ENCODE measurements around the gene ZNF217.
"Not testable (repeated sequence)": the region's sequence is repeated elsewhere in the genome, so short reads cannot be mapped to it uniquely, and the experiment has no call there.

ZNF217 gene

DNA sequence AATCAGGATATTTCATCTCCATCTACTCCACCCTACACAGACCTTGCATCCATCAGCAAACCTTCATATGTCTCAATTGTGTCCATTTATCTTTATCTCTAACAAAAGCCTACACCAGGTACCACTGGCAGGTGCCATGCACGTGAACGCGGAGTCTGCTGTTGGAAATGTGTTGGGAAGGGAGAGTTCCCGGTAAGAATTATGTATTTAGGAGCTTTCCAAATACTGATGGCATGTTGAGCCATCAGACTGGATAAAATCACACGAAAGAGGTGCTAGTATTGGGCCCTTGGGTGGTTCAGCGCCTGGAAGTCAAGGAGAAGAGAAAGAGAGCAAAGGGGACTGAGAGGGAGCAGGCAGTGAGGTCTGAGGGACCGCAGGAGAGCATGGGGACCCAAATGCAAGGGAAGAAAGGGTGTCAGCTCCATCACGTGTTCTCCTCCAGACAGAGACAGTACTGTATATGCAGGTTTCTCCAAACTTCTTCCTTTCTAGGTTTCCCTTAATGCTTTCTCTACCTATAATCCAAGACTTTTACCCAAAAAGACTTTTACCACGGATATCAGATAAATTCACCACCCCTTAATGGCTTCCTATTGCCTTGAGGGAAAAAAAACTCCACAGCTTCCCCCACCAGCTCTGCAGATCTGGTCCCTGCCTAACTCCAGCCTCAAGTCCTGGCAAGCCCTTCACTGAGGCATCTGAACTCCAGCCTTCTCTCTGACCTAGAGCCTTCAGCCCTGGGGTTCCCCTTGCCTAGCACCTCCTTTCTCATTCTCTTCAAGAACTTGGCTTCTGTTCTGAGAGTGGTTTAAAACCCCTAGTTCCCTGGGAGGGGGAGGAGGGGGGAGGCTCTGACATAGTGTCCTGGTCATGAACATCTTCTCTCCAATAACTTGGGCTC is 4.8 kb upstream of the ZNF217 start:
- no peak for DNase-seq (ENCODE audit: low read depth, low spot score)

DNA sequence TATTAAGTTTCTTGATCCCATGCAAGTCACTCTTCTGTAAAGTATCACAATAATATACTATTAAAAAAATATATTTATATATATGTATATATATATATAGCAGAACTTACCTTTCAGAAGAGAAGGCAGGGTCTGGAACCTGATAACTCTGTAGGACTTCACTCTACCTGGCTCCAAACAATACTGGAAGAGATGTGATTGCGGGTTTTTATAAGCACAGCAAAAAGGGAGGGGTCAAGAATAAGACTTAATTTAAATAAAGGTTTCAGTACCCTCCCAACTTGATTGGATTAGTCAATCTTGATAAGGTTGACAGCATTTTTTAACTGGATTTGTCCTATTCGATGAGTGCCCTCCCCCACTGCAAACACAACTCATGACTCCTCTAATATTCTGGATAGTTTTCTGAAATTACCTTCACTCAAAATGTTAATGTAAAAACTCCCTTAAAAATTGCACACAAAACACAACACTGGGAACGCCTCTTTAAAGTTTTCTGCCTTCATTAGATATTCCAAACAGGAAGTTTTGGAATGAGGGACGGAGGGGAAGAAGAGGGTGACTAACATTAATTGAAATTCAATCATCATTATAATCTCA is 4.0 kb upstream of the ZNF217 start:
- DNase-seq (ENCODE audit: low read depth, low spot score) = no peak

DNA sequence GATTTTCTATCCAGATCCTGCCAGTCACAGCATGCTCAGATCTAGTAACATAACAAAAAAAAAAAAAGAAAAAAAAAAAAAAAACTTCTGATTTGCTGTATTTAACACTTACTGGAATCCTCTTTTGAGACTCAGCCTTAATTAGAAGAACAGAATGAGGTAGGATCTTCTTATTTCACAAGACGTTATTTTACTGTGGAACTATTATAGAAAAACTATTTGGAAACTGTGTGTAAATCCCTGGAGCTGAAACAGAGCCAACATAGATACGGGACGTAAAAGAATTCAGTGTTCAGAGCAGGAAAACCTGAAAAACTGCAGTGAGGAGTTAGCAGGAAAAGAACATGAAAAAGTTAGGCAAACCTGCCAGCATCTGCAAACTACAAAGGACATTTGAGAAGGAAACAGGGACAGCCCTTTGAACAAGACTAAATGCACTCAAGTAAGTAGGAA is 3.4 kb upstream of the ZNF217 start:
- DNase-seq (ENCODE audit: low read depth, low spot score) = peak; percentile 41

DNA sequence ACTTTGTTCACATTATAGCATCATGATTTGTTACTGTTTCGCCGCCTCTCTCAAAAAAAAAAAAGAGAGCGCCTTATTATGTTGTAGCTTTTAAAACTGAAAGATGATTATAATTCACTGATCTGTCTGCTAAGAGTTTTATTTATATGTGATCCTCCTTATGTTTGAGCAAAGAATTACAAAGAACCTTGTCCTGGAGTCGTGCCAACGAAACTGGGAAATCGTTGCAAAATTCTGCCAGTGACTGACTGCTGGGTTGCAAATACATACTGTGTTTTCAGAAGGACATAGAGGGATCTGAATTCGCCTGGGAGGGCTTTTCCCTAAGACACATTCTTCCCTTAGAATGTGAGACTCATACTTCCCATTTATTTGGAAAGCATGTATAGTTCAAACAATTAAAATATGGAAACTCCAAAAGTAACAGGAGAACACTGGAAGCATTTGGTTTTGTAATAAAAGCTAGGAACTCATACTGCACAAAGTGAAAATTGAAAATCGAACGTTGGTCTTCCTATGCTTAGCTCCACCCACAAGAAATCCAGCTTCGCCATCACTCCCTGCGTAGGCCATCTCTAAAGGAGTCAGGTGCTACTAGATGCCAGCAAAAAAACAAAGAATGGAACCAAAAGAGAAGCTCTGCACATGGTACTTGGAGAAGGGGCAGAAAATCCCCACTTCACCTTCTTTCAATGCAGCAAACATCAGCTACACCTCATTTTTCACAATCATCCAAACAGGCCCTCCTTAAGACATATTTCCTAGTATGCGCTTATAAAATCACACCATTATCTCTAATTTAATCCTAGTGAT is 2.8 kb upstream of the ZNF217 start:
- not testable (repeated sequence) for DNase-seq (ENCODE audit: low read depth, low spot score)

DNA sequence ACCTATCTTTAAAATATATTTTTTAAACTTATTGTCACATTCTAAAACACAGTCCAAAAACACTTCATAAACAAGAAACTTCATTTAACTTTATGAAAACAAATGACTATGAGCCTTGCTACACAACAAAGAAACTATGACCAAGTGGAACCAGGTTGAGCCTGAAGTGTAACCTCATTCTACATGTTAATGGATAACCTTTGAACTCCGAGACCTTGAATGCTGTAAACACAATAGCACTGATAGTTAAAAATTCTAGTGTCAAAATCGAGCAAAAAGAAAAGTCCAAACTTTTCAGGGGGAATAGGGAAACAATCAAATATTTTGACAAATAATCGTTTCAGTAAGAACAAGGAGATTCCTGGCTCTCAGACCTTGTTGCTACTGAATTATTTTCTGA is 2.1 kb upstream of the ZNF217 start:
- DNase-seq (ENCODE audit: low read depth, low spot score) = not testable (repeated sequence)

DNA sequence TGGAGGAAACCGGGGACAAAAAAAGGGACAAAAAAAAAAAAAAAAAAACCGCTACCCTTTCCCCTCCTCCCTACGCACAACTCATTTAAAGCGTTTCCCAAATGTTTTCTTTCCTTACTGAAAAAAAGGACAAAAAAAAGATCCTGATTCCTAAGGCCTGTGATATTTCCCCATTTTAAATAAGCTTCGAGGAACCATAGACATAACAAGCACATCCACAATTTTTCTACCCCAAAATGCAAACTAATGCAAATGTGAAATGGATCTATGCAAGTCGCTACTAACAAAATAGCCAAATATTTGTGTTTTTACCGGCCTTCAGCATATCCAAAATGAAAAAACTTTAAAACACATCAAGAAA is 1.4 kb upstream of the ZNF217 start:
- DNase-seq (ENCODE audit: low read depth, low spot score) = no peak

DNA sequence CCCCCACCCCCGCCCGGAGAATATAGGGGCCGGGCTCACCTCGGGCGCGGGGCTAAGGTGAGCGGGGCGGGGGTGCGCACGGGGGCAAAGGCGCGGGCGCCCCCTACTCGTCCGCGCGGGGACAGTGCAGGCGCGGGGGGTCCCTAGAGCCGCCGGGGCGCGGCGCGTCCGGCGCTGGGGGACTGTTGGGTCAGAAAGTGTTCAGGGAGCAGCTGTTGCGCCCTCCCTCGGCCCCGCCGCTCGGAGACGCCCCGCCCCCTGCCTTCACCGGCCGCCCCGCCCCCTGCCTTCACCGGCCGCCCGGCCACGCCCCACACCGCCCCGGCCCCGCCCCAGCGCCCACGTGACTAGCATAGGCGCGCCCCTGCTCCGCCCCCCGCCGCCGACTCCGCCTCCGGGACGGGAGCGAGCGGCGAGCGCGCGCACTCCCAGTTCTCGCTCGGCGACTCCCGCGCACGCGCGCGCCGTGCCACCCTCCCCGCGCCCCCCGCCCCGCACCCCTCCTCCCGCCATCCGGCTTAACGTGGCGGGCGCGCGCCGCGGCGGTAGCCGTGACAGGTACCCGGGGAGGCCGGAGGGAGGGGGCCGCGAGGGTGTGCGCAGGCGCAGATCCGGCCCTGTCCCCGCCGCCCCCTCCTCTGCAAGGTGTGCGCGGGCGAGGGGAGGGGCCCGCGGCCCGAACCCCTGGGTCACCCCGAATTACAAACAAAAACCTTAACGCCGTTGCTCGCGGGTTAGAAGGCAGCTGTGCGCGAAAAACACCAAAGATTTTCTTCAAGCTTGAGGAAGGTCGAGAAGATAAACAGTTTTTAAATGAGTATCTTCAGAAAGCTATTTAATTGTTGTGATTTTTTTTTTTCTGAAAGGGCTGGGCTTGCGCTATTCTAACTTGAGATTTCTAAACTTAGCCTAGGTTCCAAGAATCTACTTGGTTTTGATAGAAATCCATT is 704 bp upstream of the ZNF217 start:
- peak; percentile 98 for DNase-seq (ENCODE audit: low read depth, low spot score)

DNA sequence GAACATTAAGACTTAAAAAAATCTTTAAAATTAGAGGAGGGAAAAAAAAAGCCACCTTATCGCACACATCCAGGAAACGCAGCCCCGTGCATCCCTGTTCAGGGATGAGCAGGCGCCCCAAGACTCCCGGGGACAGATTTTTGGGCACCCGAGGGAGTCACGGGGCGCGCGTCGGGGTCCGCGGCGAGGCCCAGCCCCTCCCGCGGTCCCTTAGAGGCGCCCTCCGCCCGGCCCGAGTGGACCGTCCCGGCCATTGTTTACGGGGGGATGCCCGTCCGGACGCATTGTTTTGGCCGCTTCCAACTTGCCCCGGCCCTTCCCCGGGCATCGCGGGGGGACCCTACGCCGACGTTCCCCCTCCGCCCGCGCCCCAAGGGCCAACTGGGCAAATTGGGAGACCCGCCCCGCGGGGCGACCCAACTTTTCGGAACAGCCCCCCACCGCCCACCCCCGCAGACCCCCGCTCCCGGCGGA is 610 bp downstream of the ZNF217 start:
- peak; percentile 60 for DNase-seq (ENCODE audit: low read depth, low spot score)

DNA sequence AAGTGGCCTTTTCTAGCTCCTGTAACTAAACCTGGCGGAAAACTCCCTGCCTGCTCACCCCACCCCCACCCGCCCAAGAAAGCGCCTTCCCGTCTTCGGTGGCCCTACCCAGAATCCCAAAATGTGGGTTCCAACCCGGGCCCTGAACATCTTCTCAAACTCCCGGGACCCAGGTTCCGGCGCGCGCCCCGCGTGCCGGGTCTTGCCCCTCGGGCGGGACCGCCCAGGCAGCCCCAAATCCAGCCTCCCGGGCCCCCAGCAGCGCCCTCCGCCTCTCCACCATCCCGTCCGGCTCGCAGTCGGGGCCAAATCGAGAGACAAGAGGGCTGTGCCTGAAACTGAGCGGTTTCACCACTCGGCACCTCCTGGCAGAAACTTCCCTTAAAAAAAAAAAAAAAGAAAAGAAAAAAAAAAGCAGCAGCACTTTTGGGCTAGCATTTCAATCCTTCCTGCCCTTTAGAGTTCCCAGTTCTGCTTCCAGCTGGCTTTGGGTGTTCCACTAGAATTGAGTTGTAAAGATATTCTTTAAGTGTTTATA is 1.1 kb downstream of the ZNF217 start:
- peak; percentile 76 for DNase-seq (ENCODE audit: low read depth, low spot score)

DNA sequence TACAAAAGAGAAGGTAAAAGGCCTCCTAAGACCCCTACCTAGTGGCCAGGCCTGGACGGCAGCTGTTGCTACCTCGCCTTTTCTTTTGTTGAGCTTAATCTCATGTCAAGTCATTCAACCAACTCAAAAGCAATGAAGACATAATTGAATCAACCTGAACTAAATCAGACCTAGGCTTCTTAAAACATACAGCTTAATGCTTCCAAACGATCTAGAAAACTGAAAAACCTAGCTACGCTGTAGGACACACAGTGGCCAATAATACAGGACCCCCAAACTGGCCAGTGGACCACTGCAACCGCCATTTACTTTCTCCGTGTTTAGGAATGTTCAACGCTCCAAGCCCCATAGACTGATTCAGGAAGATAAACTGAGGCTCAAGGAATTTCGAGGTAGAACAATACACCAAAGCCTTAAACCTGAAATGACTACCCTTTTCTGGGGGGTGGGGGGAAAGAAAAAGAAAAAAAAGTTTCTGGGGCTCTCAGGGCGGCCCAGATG is 1.6 kb downstream of the ZNF217 start:
- peak; percentile 42 for DNase-seq (ENCODE audit: low read depth, low spot score)

DNA sequence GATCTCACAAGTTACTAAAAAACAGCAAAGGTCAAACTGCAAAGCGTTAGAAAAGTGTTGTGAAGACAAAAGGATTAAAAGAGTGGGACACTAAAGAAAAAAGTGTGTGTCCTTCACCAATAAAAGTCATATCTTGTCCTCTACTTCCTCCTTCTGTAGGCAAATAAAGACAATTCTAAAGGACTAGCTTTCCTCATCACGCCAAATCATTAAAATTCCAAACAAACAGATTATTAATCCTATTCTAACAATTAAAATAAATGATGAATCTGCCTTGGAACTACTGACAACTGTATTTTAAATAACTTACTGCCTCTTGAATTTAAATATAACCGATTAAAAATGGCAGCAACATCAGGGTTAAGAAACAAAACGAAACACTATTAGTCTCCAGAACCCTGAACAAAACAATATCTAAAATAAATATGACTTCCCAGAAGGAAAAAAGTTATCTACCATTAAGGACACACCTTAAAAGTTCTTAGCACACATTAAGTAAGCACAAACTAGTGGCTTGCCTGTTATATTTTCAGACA is 2.4 kb downstream of the ZNF217 start:
- not testable (repeated sequence) for DNase-seq (ENCODE audit: low read depth, low spot score)

DNA sequence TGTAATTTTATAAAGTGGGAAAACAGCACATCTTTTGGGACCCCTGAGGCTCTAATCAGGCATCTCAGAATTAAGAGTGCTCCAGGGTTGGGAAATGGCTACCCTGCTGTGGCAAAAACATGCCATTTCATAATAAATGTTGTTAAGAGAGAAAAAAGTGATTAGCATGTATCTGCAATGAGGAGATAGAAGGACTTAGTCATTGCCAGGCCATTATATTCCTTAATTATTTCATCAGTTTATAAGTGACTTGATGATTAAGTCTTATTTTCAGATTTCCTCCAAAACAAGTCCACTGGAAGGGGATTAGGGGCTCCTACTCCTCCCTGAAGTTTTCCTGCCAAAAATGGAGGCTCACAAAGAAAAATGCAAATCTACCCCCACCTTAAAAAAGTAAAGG is 3.0 kb downstream of the ZNF217 start:
- DNase-seq (ENCODE audit: low read depth, low spot score) = not testable (repeated sequence)

DNA sequence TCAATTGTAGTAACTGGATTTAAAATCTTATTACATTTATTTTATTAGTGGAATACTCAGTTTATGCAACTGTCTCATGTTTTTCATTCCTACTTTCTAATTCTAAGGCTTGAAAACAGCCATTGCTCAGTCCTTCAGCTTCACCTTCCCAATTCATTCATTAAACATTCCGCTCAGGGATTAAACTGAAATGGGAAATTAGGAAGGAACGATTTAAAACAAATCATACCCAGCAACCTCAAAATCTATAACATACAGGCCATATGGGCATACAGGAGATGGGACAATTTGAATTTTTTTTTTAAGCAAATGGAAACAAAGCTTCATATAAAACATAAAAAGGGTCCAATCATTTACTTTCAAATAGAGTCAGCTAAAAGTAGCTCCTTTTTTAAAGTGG is 3.5 kb downstream of the ZNF217 start:
- not testable (repeated sequence) for DNase-seq (ENCODE audit: low read depth, low spot score)

DNA sequence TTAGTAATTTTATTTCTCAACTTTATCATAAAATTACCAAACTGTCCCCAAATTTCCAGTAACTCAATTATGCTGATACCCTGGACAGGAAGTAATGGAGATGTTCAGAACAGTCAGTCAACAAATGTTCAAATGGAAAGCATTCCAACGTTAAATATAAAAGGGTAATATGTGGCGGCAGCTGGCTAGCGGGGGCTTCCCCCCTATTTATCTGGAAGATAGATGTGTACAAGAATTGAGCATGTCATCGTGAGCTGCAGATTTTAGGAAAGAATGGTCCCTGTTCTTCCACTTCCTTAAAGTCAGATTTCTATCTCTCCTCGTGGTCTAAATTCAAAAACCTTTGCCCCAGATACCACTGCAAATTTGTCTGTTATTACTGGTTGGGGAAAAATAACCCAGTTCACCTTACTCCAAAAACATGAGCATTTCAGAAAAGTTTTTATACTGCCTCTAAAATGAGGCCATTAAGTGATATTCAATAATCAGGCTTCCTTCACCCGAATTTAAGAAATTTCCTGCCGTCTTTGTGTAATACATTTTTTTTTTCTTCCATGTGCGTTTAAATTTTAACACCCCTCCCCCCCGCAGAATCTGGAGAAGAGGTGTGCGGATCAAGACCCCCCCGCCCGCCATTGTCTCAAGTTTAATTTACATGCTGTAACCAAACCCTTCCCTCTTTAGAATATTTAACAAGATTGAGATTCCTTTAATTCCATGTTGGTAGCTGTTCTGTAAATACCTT is 4.1 kb downstream of the ZNF217 start:
- not testable (repeated sequence) for DNase-seq (ENCODE audit: low read depth, low spot score)

DNA sequence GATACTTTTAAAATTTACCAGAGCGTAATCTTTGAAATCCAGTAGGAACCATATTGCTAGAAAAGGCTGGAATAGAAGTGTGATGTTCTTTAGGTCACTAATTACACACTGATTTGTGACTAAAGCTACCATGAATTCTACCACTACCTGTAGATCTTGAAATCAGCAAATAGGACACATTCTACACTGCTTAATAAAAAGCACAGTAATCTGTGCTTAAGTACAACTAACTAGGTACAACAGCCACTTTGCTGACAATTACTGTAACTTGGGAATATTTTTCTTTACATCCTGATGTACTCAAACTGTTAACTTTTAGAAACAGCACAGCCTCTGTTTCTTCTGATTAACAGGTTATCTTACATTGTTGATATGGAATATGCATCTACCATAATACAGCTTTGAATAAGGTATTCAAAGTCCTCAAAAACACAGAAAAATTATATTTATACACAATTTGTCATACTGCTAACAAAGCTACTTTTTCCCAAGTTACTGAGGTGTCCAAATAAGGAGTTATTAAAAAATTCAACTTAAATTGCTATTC is 6.4 kb downstream of the ZNF217 start:
- DNase-seq (ENCODE audit: low read depth, low spot score) = not testable (repeated sequence)

DNA sequence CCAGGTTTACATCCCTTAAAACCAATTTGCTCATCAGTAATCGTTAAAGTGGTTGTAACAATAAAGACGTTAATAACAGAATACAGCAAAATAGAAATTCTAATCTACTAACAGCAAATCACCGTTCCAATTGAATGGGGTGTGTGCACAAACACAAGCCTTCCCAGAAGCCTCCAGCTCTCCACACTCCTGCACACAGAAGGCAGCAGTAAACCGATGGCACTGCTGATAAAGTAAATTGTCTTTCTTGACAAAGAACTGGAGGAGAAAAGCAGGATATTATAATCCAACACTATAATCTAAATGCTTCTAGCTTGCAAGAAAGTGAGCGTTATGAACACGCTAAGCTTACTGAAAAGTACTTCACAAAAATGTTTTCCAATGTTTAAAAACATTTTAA is 7.0 kb downstream of the ZNF217 start:
- no peak for DNase-seq (ENCODE audit: low read depth, low spot score)

DNA sequence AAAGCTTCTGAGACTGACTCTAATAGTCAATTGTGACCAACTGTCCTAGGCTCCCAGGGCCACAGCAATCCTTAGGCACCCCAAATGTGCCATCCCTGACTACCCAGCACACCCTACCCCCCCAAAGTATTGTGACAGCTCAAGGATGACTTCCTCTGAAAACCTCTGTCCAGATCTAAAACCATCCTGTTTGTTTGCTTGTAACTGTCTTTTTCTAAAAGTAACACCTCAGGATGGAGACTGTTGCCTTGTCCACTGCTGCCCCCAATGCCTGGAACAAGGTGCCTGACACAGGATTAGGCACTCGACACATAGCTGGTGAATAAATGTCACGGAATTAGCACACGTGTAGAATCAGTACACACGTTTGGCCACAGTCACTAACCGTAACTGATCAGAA is 7.7 kb downstream of the ZNF217 start:
- not testable (repeated sequence) for DNase-seq (ENCODE audit: low read depth, low spot score)

DNA sequence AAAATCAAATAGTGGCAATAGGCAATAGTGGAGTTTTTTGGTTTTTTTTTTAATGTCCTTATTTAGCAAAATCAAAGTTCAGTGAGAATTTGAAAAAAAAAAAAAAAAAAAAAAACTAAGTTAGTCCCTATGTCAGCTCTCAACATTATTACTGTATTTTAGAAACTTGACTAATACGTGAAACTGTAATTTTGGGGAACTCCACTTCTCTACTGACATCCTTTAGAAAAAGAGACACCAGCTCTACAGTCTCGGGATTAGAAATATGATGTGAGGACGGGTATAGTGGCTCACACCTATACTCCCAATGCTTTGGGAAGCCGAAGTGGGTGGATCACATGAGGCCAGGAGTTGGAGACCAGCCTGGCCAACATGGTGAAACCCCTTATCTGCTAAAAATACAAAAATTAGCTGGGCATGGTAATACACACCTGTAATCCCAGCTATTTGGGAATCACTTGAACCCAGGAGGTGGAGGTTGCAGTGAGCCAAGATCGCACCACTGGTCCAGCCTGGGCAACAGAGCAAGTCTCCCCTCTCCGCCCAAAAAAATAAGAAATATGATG is 8.6 kb downstream of the ZNF217 start:
- not testable (repeated sequence) for DNase-seq (ENCODE audit: low read depth, low spot score)

DNA sequence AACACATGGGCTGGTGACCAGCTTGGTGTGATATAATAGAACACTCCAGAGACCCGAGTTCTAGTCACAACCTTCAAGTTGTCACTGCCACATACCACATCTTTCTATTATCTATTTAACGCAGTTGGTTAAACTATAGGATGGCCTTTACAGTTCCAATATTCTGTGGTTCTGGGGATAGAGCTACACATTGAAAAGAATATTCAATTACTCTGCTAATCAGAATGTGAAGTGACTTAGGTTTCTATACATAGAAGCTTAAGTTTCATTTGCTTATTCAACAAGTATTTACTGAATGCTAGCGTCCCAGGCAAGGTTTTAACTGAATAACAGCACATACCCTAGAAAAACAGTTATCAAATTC is 9.1 kb downstream of the ZNF217 start:
- not testable (repeated sequence) for DNase-seq (ENCODE audit: low read depth, low spot score)
